Activated naive CD4-positive, alpha-beta T cell treated with anti-CD3 and anti-CD28 coated beads, Interleukin-2, amount 50 U/mL, for 16 hours (primary cell): ENCODE measurements around the gene HIRA.

Experiments
- DNase-seq: peaks from one replicate; pipeline ENCODE4 v3.0.0-alpha.2; 2020

The HIRA gene

GRCh38 chr22:19407649-19408606 lies 23.6 kb downstream of the HIRA start:
- no peak for DNase-seq

DNA sequence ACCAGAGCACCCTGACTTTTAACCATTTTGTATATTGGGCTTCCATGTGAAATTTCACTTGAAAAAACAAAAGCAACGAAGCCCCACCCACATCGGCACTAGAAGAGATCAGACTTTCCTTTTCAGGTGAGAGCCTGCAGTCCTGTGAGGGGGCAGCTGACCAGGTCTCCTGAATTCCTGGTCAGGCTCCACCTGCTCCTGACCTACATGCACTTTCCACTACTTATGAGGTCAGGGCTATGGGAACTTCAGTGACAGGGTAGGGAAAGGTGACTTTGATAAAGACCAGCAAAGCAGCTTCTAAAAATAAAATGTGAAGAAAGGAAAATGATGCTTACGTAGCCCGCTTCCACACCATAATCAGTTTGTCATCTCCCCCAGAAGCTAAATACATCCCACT lies 24.7 kb downstream of the HIRA start:
- no peak for DNase-seq

GRCh38 chr22:19406281-19406811 lies 25.2 kb downstream of the HIRA start:
- no peak for DNase-seq

- no peak for DNase-seq
These were observed 25.9 kb downstream of the HIRA start for GRCh38 chr22:19405652-19406051.

- DNase-seq = no peak
These were observed 26.4 kb downstream of the HIRA start for GRCh38 chr22:19405133-19405532.

DNA sequence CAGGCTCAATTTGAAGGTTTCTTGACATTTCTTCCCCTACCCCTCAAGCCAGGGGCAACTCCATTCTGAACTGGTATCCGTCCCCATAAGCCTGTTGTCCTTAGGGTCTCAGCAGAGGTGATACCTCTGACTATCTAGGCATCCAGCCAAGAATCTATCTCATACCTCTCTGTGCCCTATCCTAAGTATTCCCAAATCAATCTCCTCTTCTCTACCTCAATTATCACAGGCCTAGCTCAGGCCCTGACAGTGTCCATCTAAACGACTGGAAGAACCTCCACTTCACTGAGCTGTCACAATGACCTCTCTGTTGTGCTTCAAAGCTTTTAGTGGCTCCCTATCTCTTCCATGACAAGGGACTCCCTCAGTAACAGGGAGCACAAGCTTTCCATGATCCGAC lies 26.9 kb downstream of the HIRA start:
- no peak for DNase-seq

- no peak for DNase-seq
These were observed 28.8 kb downstream of the HIRA start for GRCh38 chr22:19402642-19403191.

- DNase-seq = no peak
These were observed 30.1 kb downstream of the HIRA start for GRCh38 chr22:19401483-19401882.

GRCh38 chr22:19400881-19401280 lies 30.7 kb downstream of the HIRA start:
- no peak for DNase-seq

- no peak for DNase-seq
These were observed 32.9 kb downstream of the HIRA start for GRCh38 chr22:19398652-19399051.

DNA sequence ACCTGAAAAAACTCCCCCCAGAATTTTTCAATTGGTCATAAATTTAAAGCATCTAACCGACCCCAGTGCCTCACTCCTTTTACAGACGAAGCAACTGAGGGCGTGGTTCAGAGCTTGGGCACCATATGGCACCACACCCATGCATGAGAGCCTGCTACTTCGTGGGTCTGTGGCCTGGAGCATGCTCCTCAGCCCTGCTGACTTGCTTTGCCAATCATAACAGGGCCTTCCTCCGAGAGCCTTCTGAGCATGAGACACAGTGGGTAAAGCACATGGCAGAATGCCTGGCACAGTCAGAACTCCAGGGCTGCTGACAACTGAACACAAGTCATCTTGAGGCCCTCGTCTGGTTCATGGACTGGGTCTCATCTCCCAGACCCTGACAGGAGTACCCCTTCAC lies 33.3 kb downstream of the HIRA start:
- no peak for DNase-seq

DNA sequence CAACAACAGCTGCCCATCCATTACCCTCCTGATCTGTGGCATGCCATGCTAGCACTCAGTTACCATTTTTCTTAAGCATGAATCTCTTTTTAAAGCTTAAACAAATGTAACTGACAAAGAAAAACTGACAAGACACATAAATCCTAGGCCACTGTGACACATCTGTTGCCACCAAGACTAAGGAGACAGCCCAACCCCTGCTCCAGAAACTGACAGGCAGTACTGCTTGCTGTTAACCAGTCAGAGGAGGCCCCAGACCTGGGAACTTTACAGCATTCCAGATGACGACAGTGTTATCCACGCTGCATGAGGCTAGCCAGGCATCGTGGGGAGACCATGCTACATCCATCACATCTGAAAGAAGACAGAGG lies 33.8 kb downstream of the HIRA start:
- DNase-seq = no peak

DNA sequence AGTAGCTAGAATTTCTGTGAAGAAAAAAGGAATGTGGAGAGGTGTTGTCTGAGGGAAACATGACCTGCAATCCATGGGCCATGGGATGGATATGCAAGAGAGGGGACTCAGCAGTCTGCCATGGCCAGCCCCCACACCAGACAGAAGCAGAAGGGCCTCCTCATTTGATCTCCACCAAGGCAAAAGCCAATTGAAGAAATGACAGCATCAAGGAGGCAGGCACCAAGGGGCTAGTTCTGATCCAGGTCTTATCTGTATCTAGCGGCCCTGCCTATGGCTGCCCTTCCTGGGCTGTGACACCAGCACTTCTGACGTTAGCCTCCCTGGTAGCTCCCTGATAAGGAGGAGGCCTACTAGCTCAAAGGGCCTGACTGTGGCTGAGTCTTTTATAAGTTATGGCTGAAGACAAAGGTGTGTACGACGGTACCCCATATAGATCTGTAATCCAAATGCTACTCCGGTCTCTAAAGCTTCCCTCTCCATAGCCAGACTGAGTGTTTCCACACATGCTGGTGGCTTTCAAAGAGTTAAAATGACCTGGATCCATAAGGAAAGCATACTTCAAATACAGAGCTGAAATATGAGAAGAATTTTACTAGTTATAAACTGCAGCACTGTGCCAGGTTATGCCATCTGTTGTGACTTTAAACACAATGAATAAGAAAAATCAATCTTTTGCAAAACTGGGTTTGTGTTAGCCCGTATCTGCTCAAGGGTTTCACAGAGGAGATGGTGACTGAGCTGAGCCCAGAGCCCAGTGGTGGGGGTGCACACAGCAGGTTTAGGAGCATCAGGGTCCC lies 34.4 kb downstream of the HIRA start:
- DNase-seq = no peak

- DNase-seq = no peak
These were observed 35.0 kb downstream of the HIRA start for GRCh38 chr22:19396561-19396933.

GRCh38 chr22:19395276-19395675 lies 36.3 kb downstream of the HIRA start:
- no peak for DNase-seq

GRCh38 chr22:19394274-19395050 lies 37.1 kb downstream of the HIRA start:
- no peak for DNase-seq

- no peak for DNase-seq
These were observed 37.8 kb downstream of the HIRA start for GRCh38 chr22:19393704-19394103.

- DNase-seq = no peak
These were observed 44.0 kb downstream of the HIRA start for GRCh38 chr22:19387575-19387974.

GRCh38 chr22:19387038-19387437 lies 44.5 kb downstream of the HIRA start:
- no peak for DNase-seq

GRCh38 chr22:19386248-19386647 lies 45.3 kb downstream of the HIRA start:
- DNase-seq = no peak

GRCh38 chr22:19385221-19385906 lies 46.2 kb downstream of the HIRA start:
- DNase-seq = no peak

- no peak for DNase-seq
These were observed 48.2 kb downstream of the HIRA start for GRCh38 chr22:19383292-19383691.
